Measurements from ENCODE around the gene BNIP5. TPM values are rescaled to one million over a fixed set of nuclear protein-coding genes. Genes with fewer than 3 reads are reported as not detected.
A peak's percentile ranks its signal among the peaks of the same experiment; 100 is the strongest.

The BNIP5 gene
- total RNA-seq, 2 donors from 2014 or later = not detected

- H3K9me3 Mint-ChIP-seq = no peaks in the 10 kb centered on the region
- H3K36me3 Mint-ChIP-seq = no peaks in the 10 kb centered on the region
- H3K4me3 Mint-ChIP-seq = no peak overlapping the region
- H3K27ac Mint-ChIP-seq = no peak overlapping the region
- ATAC-seq = no peak
- DNase-seq (ENCODE audit: low spot score) = no peak
- peaks cover 20 to 50% of the 10 kb centered on the region in 2 donors for H3K27me3 Mint-ChIP-seq
- H3K4me1 Mint-ChIP-seq (ENCODE audit: low read depth in 2 of 2) = no peaks in the 10 kb centered on the region
Measured at GRCh38 chr6:36277946-36278470, 58.7 kb downstream of the BNIP5 start.

- no peak for ATAC-seq
- no peaks in the 10 kb centered on the region for H3K4me1 Mint-ChIP-seq (ENCODE audit: low read depth in 2 of 2)
Measured at GRCh38 chr6:36276581-36277536, 59.8 kb downstream of the BNIP5 start.

GRCh38 chr6:36273802-36274514 is 62.7 kb downstream of the BNIP5 start:
- ATAC-seq = no peak
- Mint-ChIP-seq H3K4me1 (ENCODE audit: low read depth in 2 of 2) (no peaks in the 10 kb centered on the region), H3K27ac (no peak overlapping the region), H3K27me3 (peaks cover 19 to 44% of the 10 kb centered on the region in 2 donors), H3K9me3 (no peaks in the 10 kb centered on the region), H3K36me3 (no peaks in the 10 kb centered on the region), H3K4me3 (no peak overlapping the region)
- DNase-seq (ENCODE audit: low spot score) = no peak

More at GRCh38 chr6:36276581-36277536, 59.8 kb downstream of the BNIP5 start:
- Mint-ChIP-seq H3K27ac (no peak overlapping the region), H3K4me3 (no peak overlapping the region), H3K36me3 (no peaks in the 10 kb centered on the region), H3K9me3 (no peaks in the 10 kb centered on the region), H3K27me3 (peaks cover 22 to 51% of the 10 kb centered on the region in 2 donors)
- DNase-seq (ENCODE audit: low spot score) = no peak

- H3K4me3 Mint-ChIP-seq = no peak overlapping the region
- H3K9me3 Mint-ChIP-seq = no peaks in the 10 kb centered on the region
- ATAC-seq = no peak
- DNase-seq (ENCODE audit: low spot score) = no peak
- H3K36me3 Mint-ChIP-seq = no peaks in the 10 kb centered on the region
- H3K27ac Mint-ChIP-seq = no peak overlapping the region
- no peaks in the 10 kb centered on the region for H3K4me1 Mint-ChIP-seq (ENCODE audit: low read depth in 2 of 2)
- peaks cover 16 to 36% of the 10 kb centered on the region in 2 donors for H3K27me3 Mint-ChIP-seq
Measured at GRCh38 chr6:36273067-36273466, 63.6 kb downstream of the BNIP5 start.

GRCh38 chr6:36272234-36272633 is 64.5 kb downstream of the BNIP5 start:
- Mint-ChIP-seq H3K27ac (no peak overlapping the region), H3K4me3 (no peak overlapping the region), H3K27me3 (peaks cover 16 to 36% of the 10 kb centered on the region in 2 donors), H3K36me3 (no peaks in the 10 kb centered on the region), H3K9me3 (no peaks in the 10 kb centered on the region), H3K4me1 (ENCODE audit: low read depth in 2 of 2) (no peaks in the 10 kb centered on the region)
- ATAC-seq (no peak), DNase-seq (ENCODE audit: low spot score) (no peak)

GRCh38 chr6:36269834-36270705 is 66.6 kb downstream of the BNIP5 start, which contains the start of gene PNPLA1:
PNPLA1 (plus strand) TSS chr6:36270060; CDS start chr6:36270460, 400 bp downstream.
- Mint-ChIP-seq H3K36me3 (no peaks in the 10 kb centered on the region), H3K27ac (no peak within 1 kb of the TSS), H3K27me3 (peaks cover 13 to 22% of the 10 kb centered on the region in 2 donors), H3K4me1 (ENCODE audit: low read depth in 2 of 2) (no peaks in the 10 kb centered on the region), H3K4me3 (no peak within 1 kb of the TSS), H3K9me3 (no peaks in the 10 kb centered on the region)
- ATAC-seq (peak in 1 of 2 donors; percentile 66), DNase-seq (ENCODE audit: low spot score) (no peak)

GRCh38 chr6:36268478-36269275 is 68.0 kb downstream of the BNIP5 start:
- H3K4me3 Mint-ChIP-seq = no peak overlapping the region
- no peaks in the 10 kb centered on the region for H3K9me3 Mint-ChIP-seq
- peaks cover 9 to 13% of the 10 kb centered on the region in 2 donors for H3K27me3 Mint-ChIP-seq
- DNase-seq (ENCODE audit: low spot score) (no peak), ATAC-seq (no peak)
- no peak overlapping the region for H3K27ac Mint-ChIP-seq
- no peaks in the 10 kb centered on the region for H3K36me3 Mint-ChIP-seq
- H3K4me1 Mint-ChIP-seq (ENCODE audit: low read depth in 2 of 2) = no peaks in the 10 kb centered on the region

GRCh38 chr6:36267731-36268477 is 68.8 kb downstream of the BNIP5 start:
- peaks cover 9 to 13% of the 10 kb centered on the region in 2 donors for H3K27me3 Mint-ChIP-seq
- H3K9me3 Mint-ChIP-seq = no peaks in the 10 kb centered on the region
- no peaks in the 10 kb centered on the region for H3K4me1 Mint-ChIP-seq (ENCODE audit: low read depth in 2 of 2)

GRCh38 chr6:36266913-36267644 is 69.6 kb downstream of the BNIP5 start:
- no peak overlapping the region for H3K27ac Mint-ChIP-seq
- no peak overlapping the region for H3K4me3 Mint-ChIP-seq
- no peak for ATAC-seq
- H3K4me1 Mint-ChIP-seq (ENCODE audit: low read depth in 2 of 2) = no peaks in the 10 kb centered on the region
- peaks cover 11 to 16% of the 10 kb centered on the region in 2 donors for H3K27me3 Mint-ChIP-seq
- no peak for DNase-seq (ENCODE audit: low spot score)
- H3K9me3 Mint-ChIP-seq = no peaks in the 10 kb centered on the region
- no peaks in the 10 kb centered on the region for H3K36me3 Mint-ChIP-seq

More at GRCh38 chr6:36267731-36268477, 68.8 kb downstream of the BNIP5 start:
- no peak for ATAC-seq
- H3K36me3 Mint-ChIP-seq = no peaks in the 10 kb centered on the region
- no peak for DNase-seq (ENCODE audit: low spot score)
- no peak overlapping the region for H3K4me3 Mint-ChIP-seq
- no peak overlapping the region for H3K27ac Mint-ChIP-seq

Measured in natural killer cell treated with Interleukin-12 subunit alpha and Interleukin-12 subunit beta and Interleukin-15 and Interleukin-18, amount 100 ng/mL, for 72 hours (primary cell).